Activated CD8-positive, alpha-beta T cell treated with anti-CD3 and anti-CD28 coated beads for 36 hours (primary cell): ENCODE measurements around the gene COBL. TPM values are rescaled to one million over a fixed set of nuclear protein-coding genes. Genes with fewer than 3 reads are reported as not detected.

Experiments
- ATAC-seq: fragments of 200-7000 bp; cut with Tn5 transposase; one replicate; pipeline ENCODE4 v1.10.0; 2021; ENCODE audit warnings: mild to moderate bottlenecking, moderate library complexity
- CTCF ChIA-PET: fragments of 350-600 bp; sonication (Branson Sonifier 250); formaldehyde crosslinking; loops from one replicate; lab custom pipeline; 2021; ENCODE audit warnings: antibody characterized with exemption; lab: Charles Lee
- POLR2A ChIA-PET: fragments of 350-600 bp; sonication (Branson Sonifier 250); formaldehyde crosslinking; loops from one replicate; lab custom pipeline; 2021; ENCODE audit warnings: antibody characterized with exemption; lab: Charles Lee
- DNase-seq: peaks from one replicate; pipeline ENCODE4 v3.0.0-alpha.2; 2020
- H3K27ac Mint-ChIP-seq: one replicate; pipeline ENCODE4 v1.8.0; 2021; ENCODE audit warnings: mild to moderate bottlenecking, mixed read lengths
- H3K27me3 Mint-ChIP-seq: one replicate; pipeline ENCODE4 v1.8.0; 2021; ENCODE audit warnings: mixed read lengths
- H3K36me3 Mint-ChIP-seq: one replicate; pipeline ENCODE4 v1.8.0; 2021; ENCODE audit warnings: low read depth, mixed read lengths
- H3K4me1 Mint-ChIP-seq: one replicate; pipeline ENCODE4 v1.8.0; 2021; ENCODE audit warnings: low read depth, mixed read lengths
- H3K4me3 Mint-ChIP-seq: one replicate; pipeline ENCODE4 v1.8.0; 2021; ENCODE audit warnings: mild to moderate bottlenecking, moderate library complexity, mixed read lengths
- H3K9me3 Mint-ChIP-seq: one replicate; pipeline ENCODE4 v1.8.0; 2021; ENCODE audit warnings: mixed read lengths
- CTCF ChIP-seq: fragments of 200-600 bp; IDR thresholded peaks from one replicate; pipeline ENCODE4 v1.8.0; 2022; ENCODE audit warnings: antibody characterized with exemption, mild to moderate bottlenecking
- intact Hi-C: fragments of 100-400 bp; cut with micrococcal nuclease; formaldehyde crosslinking; loops from one replicate; pipeline ENCODE4 v1.10.0; 2022
- total RNA-seq, 2 experiments: library from RNA; stranded (reverse); gene quantifications; one replicate each; pipeline ENCODE4 v1.2.3, GENCODE V29; 2021

Gene COBL
- total RNA-seq, 2 experiments from 2014 or later = not detected

GRCh38 chr7:51249991-51250390 is 66.6 kb downstream of the COBL start:
- TF ChIP-seq CTCF = no peak
- ChIA-PET CTCF (no interaction called here), POLR2A (no interaction called here)
- no peaks in the 10 kb centered on the region for H3K27me3 Mint-ChIP-seq
- H3K36me3 Mint-ChIP-seq = no peaks in the 10 kb centered on the region
- intact Hi-C loops = no loop called here
- DNase-seq (no peak), ATAC-seq (no peak)
- no peaks in the 10 kb centered on the region for H3K9me3 Mint-ChIP-seq
- H3K27ac Mint-ChIP-seq = no peak overlapping the region
- no peaks in the 10 kb centered on the region for H3K4me1 Mint-ChIP-seq
- H3K4me3 Mint-ChIP-seq = no peak overlapping the region

GRCh38 chr7:51249187-51249945 is 67.2 kb downstream of the COBL start:
- no peak overlapping the region for H3K4me3 Mint-ChIP-seq
- H3K36me3 Mint-ChIP-seq = no peaks in the 10 kb centered on the region
- H3K9me3 Mint-ChIP-seq = no peaks in the 10 kb centered on the region
- no peak overlapping the region for H3K27ac Mint-ChIP-seq
- no peaks in the 10 kb centered on the region for H3K4me1 Mint-ChIP-seq
- ChIA-PET POLR2A (no interaction called here), CTCF (no interaction called here)
- no peaks in the 10 kb centered on the region for H3K27me3 Mint-ChIP-seq
- no peak for TF ChIP-seq CTCF
- intact Hi-C loops = no loop called here
- no peak for ATAC-seq
- DNase-seq = no peak

GRCh38 chr7:51246258-51247245 is 70.1 kb downstream of the COBL start:
- Mint-ChIP-seq H3K4me3 (no peak overlapping the region), H3K9me3 (no peaks in the 10 kb centered on the region), H3K4me1 (no peaks in the 10 kb centered on the region), H3K36me3 (no peaks in the 10 kb centered on the region), H3K27me3 (no peaks in the 10 kb centered on the region), H3K27ac (no peak overlapping the region)
- no peak for DNase-seq
- ChIA-PET POLR2A (no interaction called here), CTCF (no interaction called here)
- ATAC-seq = no peak
- intact Hi-C loops = no loop called here
- no peak for TF ChIP-seq CTCF

GRCh38 chr7:51244885-51245284 is 71.7 kb downstream of the COBL start:
- ChIA-PET CTCF (interaction anchor here (1.5 kb wide), 1 partner anchor 82 kb away, joined by 3 read pairs; no protein-coding TSS in a partner anchor), POLR2A (no interaction called here)
- no peaks in the 10 kb centered on the region for H3K4me1 Mint-ChIP-seq
- H3K27me3 Mint-ChIP-seq = no peaks in the 10 kb centered on the region
- H3K27ac Mint-ChIP-seq = no peak overlapping the region
- DNase-seq = no peak
- TF ChIP-seq CTCF = no peak
- H3K9me3 Mint-ChIP-seq = no peaks in the 10 kb centered on the region
- no peak for ATAC-seq
- intact Hi-C loops = no loop called here
- no peaks in the 10 kb centered on the region for H3K36me3 Mint-ChIP-seq
- no peak overlapping the region for H3K4me3 Mint-ChIP-seq
